Stimulated activated CD8-positive, alpha-beta memory T cell treated with anti-CD3 and anti-CD28 coated beads, Interleukin-4, amount 100 ng/mL, for 48 hours (primary cell): ENCODE measurements around the gene IER3.
"Not testable (repeated sequence)": the region's sequence is repeated elsewhere in the genome, so short reads cannot be mapped to it uniquely, and the experiment has no call there.

Source experiments
- DNase-seq: peaks from one replicate; pipeline ENCODE4 v3.0.0-alpha.2; 2020

IER3 gene

GRCh38 chr6:30747300-30747687, 2.9 kb upstream of the IER3 start:
- DNase-seq, result no peak

- peak; percentile 65 for DNase-seq
These were observed 971 bp downstream of the IER3 start for GRCh38 chr6:30743099-30744053.

GRCh38 chr6:30742316-30743098, 1.8 kb downstream of the IER3 start, which contains the start of gene FLOT1:
Gene FLOT1 (minus strand): TSS chr6:30742687. CDS start chr6:30742189, 498 bp downstream.
- DNase-seq, result peak; percentile 99

- DNase-seq, result no peak
These were observed 2.5 kb downstream of the IER3 start for GRCh38 chr6:30741789-30742315.

DNA sequence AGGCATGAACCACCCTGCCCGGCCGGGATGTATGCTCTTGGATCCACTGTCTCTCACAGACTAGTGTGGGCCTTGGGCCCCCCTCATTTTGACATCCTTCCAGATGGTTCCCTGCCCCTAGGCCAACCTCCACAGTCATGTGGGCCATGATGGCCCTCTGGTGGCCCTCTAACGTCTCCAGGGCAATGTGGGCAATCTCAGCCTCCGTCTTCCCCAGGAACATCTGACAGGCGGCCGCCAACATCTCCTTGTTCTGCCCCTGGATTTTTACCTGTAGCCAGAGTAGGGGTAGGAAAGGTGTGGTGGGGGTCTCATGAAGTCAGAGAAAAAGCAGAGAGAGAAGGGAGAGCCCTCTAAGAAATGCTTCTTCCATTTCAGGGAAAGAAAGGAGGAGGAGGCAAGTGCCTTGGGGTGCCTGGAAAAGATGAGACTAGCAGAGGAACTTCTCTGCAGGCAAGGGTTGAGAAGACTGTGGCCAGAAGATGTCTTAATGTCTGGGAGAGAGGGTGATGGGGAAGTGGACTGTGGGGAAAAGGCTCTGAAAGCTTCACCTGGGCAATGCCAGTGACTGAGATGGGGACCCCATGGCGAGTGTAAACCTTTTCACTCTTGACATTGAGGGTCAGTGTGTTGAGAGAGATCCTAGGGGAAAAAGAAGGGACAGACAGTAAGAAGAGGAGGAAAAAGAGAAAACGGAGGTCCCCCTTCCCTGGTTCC, 3.1 kb downstream of the IER3 start:
- DNase-seq, result no peak

- no peak for DNase-seq
These were observed 3.8 kb downstream of the IER3 start for GRCh38 chr6:30740540-30740870.

DNA sequence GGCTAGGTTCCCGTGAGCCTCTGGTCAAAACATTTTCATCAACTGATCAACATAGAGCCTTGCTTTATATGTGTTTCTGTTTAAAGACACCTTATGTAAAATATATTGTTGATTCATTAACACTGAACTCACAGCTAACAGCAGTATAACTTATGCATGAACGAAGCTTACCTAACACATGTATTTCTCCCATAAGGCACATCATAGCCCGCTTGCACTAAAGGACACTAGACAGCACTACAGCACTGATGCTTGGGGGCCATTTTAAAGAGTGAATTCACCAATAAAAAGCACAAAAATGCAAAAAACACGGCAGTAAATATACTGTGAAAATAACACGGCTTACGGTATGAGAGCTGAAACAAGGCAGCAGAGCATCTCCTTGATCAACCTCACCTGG, 5.8 kb downstream of the IER3 start:
- no peak for DNase-seq

GRCh38 chr6:30735668-30736314, 8.6 kb downstream of the IER3 start:
- DNase-seq, result no peak

DNA sequence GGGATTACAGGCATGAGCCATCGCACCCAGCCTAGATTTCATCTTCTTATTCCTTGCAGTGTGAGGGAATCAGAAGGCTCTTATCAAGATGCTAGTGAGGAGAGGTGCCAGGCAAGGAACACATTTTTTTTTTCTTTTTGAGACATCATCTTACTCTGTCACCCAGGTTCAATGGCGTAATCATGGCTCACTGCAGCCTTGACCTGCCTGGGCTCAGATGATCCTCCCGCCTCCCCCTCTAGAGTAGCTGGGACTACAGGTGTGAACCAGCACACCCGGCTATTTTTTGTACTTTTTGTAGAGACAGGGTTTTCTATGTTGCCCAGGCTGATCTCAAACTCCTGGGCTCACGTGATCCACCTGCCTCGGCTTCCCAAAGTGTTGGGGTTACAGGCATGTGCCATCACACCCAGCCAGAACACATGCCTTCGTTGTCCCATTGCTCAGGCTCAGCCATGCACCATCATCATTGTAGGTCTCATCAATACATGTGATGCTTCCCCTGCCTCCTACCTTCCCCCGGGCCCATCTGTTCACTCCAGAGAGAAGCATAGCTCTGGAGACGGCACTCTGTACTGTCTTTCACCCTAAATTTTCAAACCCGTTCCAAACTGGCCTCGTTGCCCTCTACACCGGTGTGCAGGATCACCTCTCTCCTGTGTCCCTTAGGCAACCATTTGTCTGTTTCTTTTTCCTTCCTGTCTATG, 12.0 kb downstream of the IER3 start:
- no peak for DNase-seq

DNA sequence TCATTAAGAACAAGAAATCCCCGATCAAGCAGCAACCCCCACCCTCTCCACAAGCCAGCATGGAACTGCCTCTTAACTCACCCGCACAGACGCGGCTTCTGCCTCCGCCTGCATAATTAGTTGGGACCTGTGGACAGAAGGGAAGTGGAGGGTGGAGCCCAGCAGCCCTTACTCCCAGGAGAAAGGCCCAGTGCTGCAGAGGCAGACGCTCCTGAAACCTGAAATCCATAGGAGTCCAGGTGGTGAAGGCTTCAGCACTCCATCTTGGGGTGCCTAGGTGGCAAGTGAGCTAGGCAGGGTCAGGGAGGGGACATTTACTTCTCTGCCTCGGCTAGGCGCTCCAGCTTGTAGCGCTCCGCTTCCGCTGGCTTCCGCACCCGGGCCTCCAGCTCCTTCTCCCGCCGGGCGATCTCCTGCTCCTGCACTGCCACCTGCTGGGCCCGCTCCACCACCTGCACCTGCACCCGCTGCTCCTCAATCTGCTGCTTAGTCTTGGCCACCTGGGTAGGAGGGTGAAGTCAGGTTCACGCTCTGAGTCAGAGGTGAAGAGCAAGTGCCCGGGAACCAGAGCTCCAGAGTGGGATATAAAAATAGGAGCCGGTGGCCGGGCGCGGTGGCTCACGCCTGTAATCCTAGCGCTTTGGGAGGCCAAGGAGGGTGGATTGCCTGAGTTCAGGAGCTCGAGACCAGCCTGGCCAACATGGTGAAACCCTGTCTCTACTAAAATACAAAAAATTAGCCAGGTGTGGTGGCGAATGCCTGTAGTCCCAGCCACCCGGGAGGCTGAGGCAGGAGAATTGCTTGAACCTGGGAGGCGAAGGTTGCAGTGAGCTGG, 13.5 kb downstream of the IER3 start:
- DNase-seq, result peak; percentile 89

- DNase-seq, result no peak
These were observed 16.3 kb downstream of the IER3 start for GRCh38 chr6:30727920-30728553.

GRCh38 chr6:30726506-30727413, 17.6 kb downstream of the IER3 start:
- DNase-seq, result no peak

- no peak for DNase-seq
These were observed 18.4 kb downstream of the IER3 start for GRCh38 chr6:30725713-30726505.

GRCh38 chr6:30724906-30725667, 19.3 kb downstream of the IER3 start:
- no peak for DNase-seq

- DNase-seq, result not testable (repeated sequence)
These were observed 20.3 kb downstream of the IER3 start for GRCh38 chr6:30723843-30724741.

DNA sequence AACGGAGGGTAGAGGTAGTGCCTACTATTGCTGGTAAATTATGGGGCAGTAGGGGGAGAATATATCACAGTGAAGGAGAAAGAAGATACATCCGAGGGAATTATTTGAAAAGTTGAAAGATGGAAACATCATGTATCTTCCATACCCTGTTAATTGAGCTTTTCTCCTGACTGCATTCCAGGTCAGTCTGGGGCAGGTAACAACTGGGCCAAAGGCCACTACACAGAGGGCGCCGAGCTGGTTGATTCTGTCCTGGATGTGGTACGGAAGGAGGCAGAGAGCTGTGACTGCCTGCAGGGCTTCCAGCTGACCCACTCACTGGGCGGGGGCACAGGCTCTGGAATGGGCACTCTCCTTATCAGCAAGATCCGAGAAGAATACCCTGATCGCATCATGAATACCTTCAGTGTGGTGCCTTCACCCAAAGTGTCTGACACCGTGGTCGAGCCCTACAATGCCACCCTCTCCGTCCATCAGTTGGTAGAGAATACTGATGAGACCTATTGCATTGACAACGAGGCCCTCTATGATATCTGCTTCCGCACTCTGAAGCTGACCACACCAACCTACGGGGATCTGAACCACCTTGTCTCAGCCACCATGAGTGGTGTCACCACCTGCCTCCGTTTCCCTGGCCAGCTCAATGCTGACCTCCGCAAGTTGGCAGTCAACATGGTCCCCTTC, 21.0 kb downstream of the IER3 start:
- not testable (repeated sequence) for DNase-seq
